Liver (tissue), 3 donors: Measurements from ENCODE around the gene IGFBP1.

ENCODE experiments used
- CTCF ChIP-seq: fragments of 150-350 bp; IDR thresholded peaks from 2 replicates; pipeline ENCODE4 v1.5.1; 2017; ENCODE audit warnings: improper control_type of control experiment, low read depth, low read length; ENCODE audit not compliant: missing input control
- GABPA ChIP-seq, 2 donors: IDR thresholded peaks in 1 of 2; conservative IDR thresholded peaks in 1 of 2; 2 replicates each; pipeline ENCODE4 v1.6.1; 2016; ENCODE audit warnings: antibody characterized with exemption in 2 of 2, mild to moderate bottlenecking in 1 of 2, moderate library complexity in 1 of 2
- JUND ChIP-seq, 2 donors: IDR thresholded peaks; 2 replicates each; pipeline ENCODE4 v1.6.1; 2016; ENCODE audit warnings: antibody characterized with exemption in 2 of 2
- REST ChIP-seq: IDR thresholded peaks from 2 replicates; pipeline ENCODE4 v1.6.1; 2016; ENCODE audit warnings: antibody characterized with exemption, mild to moderate bottlenecking
- SP1 ChIP-seq: IDR thresholded peaks from 2 replicates; pipeline ENCODE4 v1.6.1; 2018; ENCODE audit warnings: antibody characterized with exemption, mild to moderate bottlenecking
- TAF1 ChIP-seq: conservative IDR thresholded peaks from 2 replicates; pipeline ENCODE4 v1.6.1; 2016; ENCODE audit warnings: antibody characterized with exemption, mild to moderate bottlenecking
- donor health status: healthy.
- donor health status: healthy.

DNA sequence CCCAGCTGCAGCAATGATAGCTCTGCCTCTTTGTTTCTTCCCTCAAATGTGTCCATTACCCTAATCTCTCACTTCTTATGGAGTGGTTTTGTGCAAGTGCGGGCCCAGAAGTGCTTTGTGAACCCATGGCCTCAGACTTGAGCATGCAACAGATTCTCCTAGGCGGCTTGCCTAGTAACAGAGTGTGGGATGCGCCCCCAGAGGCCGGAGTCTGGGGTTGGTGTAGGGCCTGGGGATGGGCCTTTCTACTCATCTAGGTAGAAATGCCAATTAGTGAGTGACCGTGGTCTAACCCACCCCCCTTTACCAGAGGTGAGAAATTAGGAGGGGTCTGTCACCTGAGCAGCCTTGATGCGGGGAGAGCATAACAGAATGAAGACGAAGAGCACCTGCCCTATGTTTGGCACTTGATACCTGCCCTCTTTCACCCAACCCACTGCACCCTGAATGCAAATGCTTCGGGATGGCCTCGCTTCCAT lies 7.0 kb upstream of the IGFBP1 start:
- no peak for TF ChIP-seq CTCF
- no peak for TF ChIP-seq JUND (IDR thresholded peaks at IDR 0.05)
- no peak for TF ChIP-seq SP1
- no peak for TF ChIP-seq GABPA (IDR thresholded peaks at IDR 0.05 in 1 of 2, conservative IDR thresholded peaks at IDR 0.05 in 1 of 2)
- no peak for TF ChIP-seq TAF1
- no peak for TF ChIP-seq REST
